Kidney epithelial cell (primary cell): Measurements from ENCODE around the gene RBM12. TPM values are rescaled to one million over a fixed set of nuclear protein-coding genes. Genes with fewer than 3 reads are reported as not detected.
"Not testable (repeated sequence)": the region's sequence is repeated elsewhere in the genome, so short reads cannot be mapped to it uniquely, and the experiment has no call there.

Experiments
- DNase-seq: peaks from one replicate; pipeline ENCODE4 v3.0.0-alpha.2; 2010; ENCODE audit warnings: low read depth
- H3K27me3 ChIP-seq: 2 replicates; pipeline ENCODE4 v1.6.0; 2011; ENCODE audit warnings: low read length; ENCODE audit not compliant: control insufficient read depth, insufficient read depth
- H3K36me3 ChIP-seq: 2 replicates; pipeline ENCODE4 v1.5.1; 2011; ENCODE audit warnings: low read length; ENCODE audit not compliant: control insufficient read depth, insufficient read depth
- H3K4me3 ChIP-seq: 2 replicates; pipeline ENCODE4 v1.5.1; 2011; ENCODE audit warnings: low read depth, mild to moderate bottlenecking, control low read depth, low read length
- CTCF ChIP-seq: IDR thresholded peaks from 2 replicates; pipeline ENCODE4 v1.5.1; 2011; ENCODE audit warnings: mild to moderate bottlenecking, moderate library complexity, low read length, control low read depth, inconsistent platforms; ENCODE audit not compliant: insufficient read depth, poor library complexity, severe bottlenecking
- total RNA-seq: library from RNA; depleted of rRNA; stranded (reverse); fragments of >200 nt; gene quantifications from 2 replicates; pipeline ENCODE4 v1.2.3, GENCODE V29; 2015

Gene RBM12
- total RNA-seq, 1 donor from 2014 or later: 43.2 TPM

DNA sequence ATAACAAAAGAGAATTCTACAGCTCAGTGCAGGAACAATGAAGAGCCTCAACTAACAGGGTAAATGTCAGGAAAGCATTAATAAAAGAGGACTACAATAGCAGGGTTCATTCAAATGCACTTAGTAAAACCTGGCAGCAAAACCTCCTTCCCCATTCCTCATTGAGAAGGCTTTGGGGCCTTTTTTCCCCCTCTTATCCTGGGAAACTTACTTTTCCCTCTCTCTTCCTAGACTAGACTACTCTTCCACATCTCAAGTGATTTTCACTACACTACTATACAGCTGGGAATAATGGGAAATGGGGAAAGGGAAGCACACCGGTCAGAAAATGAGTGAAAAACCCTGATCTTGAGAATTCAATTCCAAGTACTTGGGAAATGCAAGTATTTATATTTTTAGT, 44.6 kb upstream of the RBM12 start:
- Histone ChIP-seq H3K27me3 (no peaks in the 10 kb centered on the region), H3K4me3 (no peak overlapping the region), H3K36me3 (peaks cover 3% of the 10 kb centered on the region)
- TF ChIP-seq CTCF: no peak
- no peak for DNase-seq

DNA sequence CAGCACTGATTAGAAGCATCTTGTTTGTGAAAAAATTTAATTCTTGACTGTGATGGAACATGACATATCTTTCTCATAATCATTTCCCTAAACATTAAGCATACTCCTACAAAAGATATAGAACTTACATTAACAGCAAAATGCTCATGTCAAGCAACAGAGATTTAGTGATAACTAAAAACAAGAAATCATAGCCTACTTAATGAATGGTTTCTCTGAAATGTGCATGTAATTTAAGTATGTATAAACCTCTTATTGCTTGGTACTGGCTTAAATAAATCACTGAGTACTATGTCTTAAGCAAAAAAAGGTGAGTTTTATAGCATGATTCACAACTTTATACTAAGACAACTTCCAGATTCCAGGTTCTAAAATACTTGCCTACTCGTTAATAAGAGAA, 43.8 kb upstream of the RBM12 start:
- Histone ChIP-seq H3K27me3 (no peaks in the 10 kb centered on the region), H3K36me3 (peaks cover 3% of the 10 kb centered on the region), H3K4me3 (no peak overlapping the region)
- no peak for TF ChIP-seq CTCF
- no peak for DNase-seq

GRCh38 chr20:35706591-35707529, 42.2 kb upstream of the RBM12 start:
- not testable (repeated sequence) for H3K4me3 ChIP-seq, H3K36me3 ChIP-seq, DNase-seq, H3K27me3 ChIP-seq

DNA sequence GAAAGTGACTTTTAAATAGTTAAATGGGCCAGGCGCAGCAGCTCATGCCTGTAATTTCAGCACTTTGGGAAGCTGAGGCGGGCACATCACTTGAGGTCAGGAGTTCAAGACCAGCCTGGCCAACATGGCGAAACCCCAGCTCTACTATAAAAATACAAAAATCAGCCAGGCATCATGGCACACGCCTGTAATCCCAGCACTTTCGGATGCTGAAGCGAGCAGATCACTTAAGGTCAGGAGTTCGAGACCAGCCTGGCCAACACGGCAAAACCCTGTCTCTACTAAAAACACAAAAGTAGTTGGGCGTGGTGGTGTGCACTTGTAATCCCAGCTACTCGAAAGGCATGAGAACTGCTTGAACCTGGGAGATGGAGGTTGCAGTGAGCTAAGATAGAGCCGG, 41.2 kb upstream of the RBM12 start:
- not testable (repeated sequence) for H3K4me3 ChIP-seq, H3K36me3 ChIP-seq, H3K27me3 ChIP-seq, DNase-seq

GRCh38 chr20:35704514-35705261, 40.0 kb upstream of the RBM12 start:
- no peak for TF ChIP-seq CTCF
- Histone ChIP-seq H3K36me3 (peaks cover 2% of the 10 kb centered on the region), H3K4me3 (no peak overlapping the region), H3K27me3 (no peaks in the 10 kb centered on the region)
- DNase-seq: no peak

GRCh38 chr20:35702824-35703695, 38.4 kb upstream of the RBM12 start:
- no peak for DNase-seq
- no peaks in the 10 kb centered on the region for H3K27me3 ChIP-seq
- TF ChIP-seq CTCF: no peak
- H3K36me3 ChIP-seq: no peaks in the 10 kb centered on the region
- no peak overlapping the region for H3K4me3 ChIP-seq
